ENCODE measurements around the gene CABLES1. TPM values are rescaled to one million over a fixed set of nuclear protein-coding genes. Genes with fewer than 3 reads are reported as not detected.

Gene CABLES1
- total RNA-seq, 1 donor from 2014 or later: 3.1 TPM

DNA sequence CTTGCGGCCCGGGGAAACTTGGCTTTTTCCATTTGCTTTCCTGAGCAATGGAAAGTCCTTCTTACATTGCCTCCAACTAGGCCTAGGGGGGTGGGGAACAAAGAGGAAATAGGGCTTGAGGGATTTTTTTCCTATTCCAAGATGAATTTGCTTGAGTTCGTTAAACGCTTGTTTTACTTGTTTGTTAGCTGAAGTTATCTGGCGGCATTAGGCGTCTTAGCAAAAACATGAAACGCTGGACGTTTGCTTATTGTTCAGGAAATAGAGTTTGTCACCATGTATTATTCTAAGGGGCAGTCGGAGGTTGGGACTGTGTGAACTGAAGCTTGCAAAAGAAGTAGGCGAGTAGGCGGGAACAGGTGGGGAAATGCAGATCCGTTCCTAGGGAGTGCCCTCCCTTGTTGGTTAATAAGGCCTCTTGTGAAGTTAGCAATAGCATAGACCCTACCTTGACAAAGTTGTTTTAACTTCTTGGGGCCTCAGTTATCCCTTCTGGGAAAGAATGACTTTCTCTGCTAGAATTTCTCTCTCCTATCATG, 1.9 kb downstream of the CABLES1 start:
- peak overlapping the region; percentile 24 for H3K27ac Mint-ChIP-seq (ENCODE audit: unreplicated experiment)
- TF ChIP-seq, protein P1, sequence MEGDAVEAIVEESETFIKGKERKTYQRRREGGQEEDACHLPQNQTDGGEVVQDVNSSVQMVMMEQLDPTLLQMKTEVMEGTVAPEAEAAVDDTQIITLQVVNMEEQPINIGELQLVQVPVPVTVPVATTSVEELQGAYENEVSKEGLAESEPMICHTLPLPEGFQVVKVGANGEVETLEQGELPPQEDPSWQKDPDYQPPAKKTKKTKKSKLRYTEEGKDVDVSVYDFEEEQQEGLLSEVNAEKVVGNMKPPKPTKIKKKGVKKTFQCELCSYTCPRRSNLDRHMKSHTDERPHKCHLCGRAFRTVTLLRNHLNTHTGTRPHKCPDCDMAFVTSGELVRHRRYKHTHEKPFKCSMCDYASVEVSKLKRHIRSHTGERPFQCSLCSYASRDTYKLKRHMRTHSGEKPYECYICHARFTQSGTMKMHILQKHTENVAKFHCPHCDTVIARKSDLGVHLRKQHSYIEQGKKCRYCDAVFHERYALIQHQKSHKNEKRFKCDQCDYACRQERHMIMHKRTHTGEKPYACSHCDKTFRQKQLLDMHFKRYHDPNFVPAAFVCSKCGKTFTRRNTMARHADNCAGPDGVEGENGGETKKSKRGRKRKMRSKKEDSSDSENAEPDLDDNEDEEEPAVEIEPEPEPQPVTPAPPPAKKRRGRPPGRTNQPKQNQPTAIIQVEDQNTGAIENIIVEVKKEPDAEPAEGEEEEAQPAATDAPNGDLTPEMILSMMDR (IDR thresholded peaks at IDR 0.05; ENCODE audit: partially characterized antibody, unreplicated experiment): no peak
- peaks cover 17% of the 10 kb centered on the region for H3K4me1 Mint-ChIP-seq (ENCODE audit: low read depth, unreplicated experiment)
- DNase-seq: no peak
- H3K4me3 Mint-ChIP-seq (ENCODE audit: unreplicated experiment): peak overlapping the region; percentile 76
- peaks cover 9% of the 10 kb centered on the region for H3K9me3 Mint-ChIP-seq (ENCODE audit: unreplicated experiment)
- H3K27me3 Mint-ChIP-seq (ENCODE audit: unreplicated experiment): peaks cover 18% of the 10 kb centered on the region
- peaks cover 4% of the 10 kb centered on the region for H3K36me3 Mint-ChIP-seq (ENCODE audit: unreplicated experiment)

DNA sequence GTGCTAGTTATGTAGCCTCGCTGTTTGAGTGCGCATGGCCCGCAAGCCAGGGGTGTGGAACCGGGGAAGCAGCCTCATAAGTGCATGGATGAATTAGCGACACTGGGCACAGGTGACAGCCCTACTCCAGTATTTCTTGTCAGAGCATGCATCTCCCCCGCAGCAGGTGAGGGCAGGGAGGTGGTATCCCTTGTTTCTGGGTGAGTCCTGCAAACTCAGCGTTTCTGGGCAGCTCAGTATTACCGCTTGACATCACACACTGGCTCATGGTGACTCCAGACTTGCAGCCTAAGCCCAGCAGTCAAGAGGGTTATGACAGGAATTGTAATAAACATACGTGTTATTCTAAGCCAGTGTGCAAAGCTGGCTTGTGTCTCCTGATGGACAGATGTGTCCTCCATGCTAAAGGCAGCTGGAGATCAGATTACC, 2.5 kb downstream of the CABLES1 start:
- H3K27ac Mint-ChIP-seq (ENCODE audit: unreplicated experiment): no peak overlapping the region

DNA sequence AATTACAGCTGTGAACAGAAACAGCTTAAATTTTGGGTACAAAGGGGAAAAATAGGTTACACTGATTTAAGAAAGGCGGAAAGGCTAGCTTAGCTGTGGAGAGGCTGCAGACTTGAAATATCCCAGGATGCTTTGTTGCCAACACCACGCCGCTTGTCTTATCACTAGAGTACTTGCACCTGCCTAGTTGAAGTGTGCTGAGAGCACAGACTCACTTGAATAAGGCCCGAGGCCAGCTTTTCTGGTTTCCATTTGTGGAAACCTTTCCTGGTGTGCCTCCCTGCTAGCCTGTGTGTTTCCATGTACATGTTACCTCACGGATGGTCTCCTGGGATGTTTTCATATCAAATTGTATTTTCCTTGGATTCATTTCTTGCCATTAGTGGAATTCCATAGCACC, 3.2 kb downstream of the CABLES1 start:
- Mint-ChIP-seq H3K4me1 (ENCODE audit: low read depth, unreplicated experiment) (peaks cover 17% of the 10 kb centered on the region), H3K4me3 (ENCODE audit: unreplicated experiment) (peak overlapping the region; percentile 46), H3K9me3 (ENCODE audit: unreplicated experiment) (peaks cover 9% of the 10 kb centered on the region), H3K27ac (ENCODE audit: unreplicated experiment) (no peak overlapping the region), H3K27me3 (ENCODE audit: unreplicated experiment) (peaks cover 18% of the 10 kb centered on the region), H3K36me3 (ENCODE audit: unreplicated experiment) (peaks cover 4% of the 10 kb centered on the region)
- TF ChIP-seq, protein P1 (IDR thresholded peaks at IDR 0.05; ENCODE audit: partially characterized antibody, unreplicated experiment): no peak
- no peak for DNase-seq

More for the DNA sequence above, 2.5 kb downstream of the CABLES1 start:
- Mint-ChIP-seq H3K36me3 (ENCODE audit: unreplicated experiment) (peaks cover 4% of the 10 kb centered on the region), H3K4me1 (ENCODE audit: low read depth, unreplicated experiment) (peaks cover 17% of the 10 kb centered on the region), H3K9me3 (ENCODE audit: unreplicated experiment) (peaks cover 9% of the 10 kb centered on the region), H3K4me3 (ENCODE audit: unreplicated experiment) (peak overlapping the region; percentile 36), H3K27me3 (ENCODE audit: unreplicated experiment) (peaks cover 18% of the 10 kb centered on the region)
- TF ChIP-seq, protein P1 (IDR thresholded peaks at IDR 0.05; ENCODE audit: partially characterized antibody, unreplicated experiment): no peak
- DNase-seq: no peak

DNA sequence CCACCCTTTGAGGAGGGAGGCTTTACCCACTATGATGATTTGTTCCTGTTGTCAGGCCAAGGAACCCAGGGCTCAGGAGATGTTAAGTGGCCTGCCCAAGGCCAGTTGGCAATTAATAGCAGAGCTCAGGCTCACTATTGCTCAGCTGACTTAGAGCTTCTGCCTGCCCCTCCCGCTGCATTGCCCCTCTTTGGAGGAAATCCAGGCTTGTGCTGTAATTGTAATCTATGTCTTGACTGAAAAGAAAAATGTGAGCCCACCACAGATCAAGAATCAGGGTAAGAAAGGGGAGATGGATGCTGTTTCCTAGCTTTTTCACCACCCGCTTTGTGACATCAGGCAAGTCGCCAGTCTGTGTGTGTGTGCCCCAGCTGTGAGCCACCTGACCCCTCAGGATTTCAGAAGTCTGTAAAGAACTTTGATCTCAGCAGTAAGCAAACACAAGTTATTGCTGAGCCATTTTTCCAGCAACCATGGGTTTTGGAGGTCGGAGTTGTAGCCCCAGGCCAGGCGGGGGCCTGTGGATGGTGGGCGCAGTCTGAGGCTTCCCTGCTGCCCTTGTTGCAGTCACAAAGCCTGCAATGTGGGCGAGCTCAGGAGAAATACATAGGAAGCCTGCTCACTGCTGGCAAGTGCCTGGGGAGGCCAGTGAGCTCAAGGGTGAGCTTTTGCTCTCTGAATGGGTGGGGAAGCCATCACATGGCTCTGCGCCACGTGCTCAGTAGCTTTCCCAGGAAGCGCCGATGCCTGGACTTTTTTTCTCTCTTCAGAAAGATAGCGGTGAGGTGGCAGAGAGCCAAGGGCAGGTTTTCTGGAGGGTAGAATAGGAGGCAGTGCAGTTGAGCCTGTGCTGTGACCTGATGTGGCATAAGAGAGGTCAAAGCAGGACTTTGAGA, 6.1 kb downstream of the CABLES1 start:
- Mint-ChIP-seq H3K9me3 (ENCODE audit: unreplicated experiment) (peaks cover 8% of the 10 kb centered on the region), H3K4me1 (ENCODE audit: low read depth, unreplicated experiment) (peaks cover 21% of the 10 kb centered on the region), H3K36me3 (ENCODE audit: unreplicated experiment) (peaks cover 4% of the 10 kb centered on the region), H3K27me3 (ENCODE audit: unreplicated experiment) (peaks cover 13% of the 10 kb centered on the region), H3K27ac (ENCODE audit: unreplicated experiment) (no peak overlapping the region), H3K4me3 (ENCODE audit: unreplicated experiment) (no peak overlapping the region)
- no peak for DNase-seq
- TF ChIP-seq, protein P1 (IDR thresholded peaks at IDR 0.05; ENCODE audit: partially characterized antibody, unreplicated experiment): no peak

Data from glutamatergic neuron (in vitro differentiated cells).